ENCODE measurements around the gene CDH9.

CDH9 gene

GRCh38 chr5:26921439-26921838 lies 116.9 kb downstream of the CDH9 start:
- TF ChIP-seq CTCF (IDR thresholded peaks at IDR 0.05; ENCODE audit: low read depth, low read length) = no peak
- DNase-seq (ENCODE audit: extremely low read depth, low read depth) = no peak

GRCh38 chr5:26903469-26903868 lies 134.9 kb downstream of the CDH9 start:
- no peak for TF ChIP-seq CTCF (IDR thresholded peaks at IDR 0.05; ENCODE audit: low read depth, low read length)
- no peak for DNase-seq (ENCODE audit: extremely low read depth, low read depth)

- no peak for TF ChIP-seq CTCF (IDR thresholded peaks at IDR 0.05; ENCODE audit: low read depth, low read length)
- DNase-seq (ENCODE audit: extremely low read depth, low read depth) = no peak
These were observed 143.6 kb downstream of the CDH9 start for GRCh38 chr5:26894719-26895263.

- TF ChIP-seq CTCF (IDR thresholded peaks at IDR 0.05; ENCODE audit: low read depth, low read length) = no peak
- DNase-seq (ENCODE audit: extremely low read depth, low read depth) = no peak
These were observed 145.3 kb downstream of the CDH9 start for GRCh38 chr5:26893078-26893477.

GRCh38 chr5:26889815-26890214 lies 148.6 kb downstream of the CDH9 start:
- no peak for TF ChIP-seq CTCF (IDR thresholded peaks at IDR 0.05; ENCODE audit: low read depth, low read length)
- DNase-seq (ENCODE audit: extremely low read depth, low read depth) = no peak

- no peak for DNase-seq (ENCODE audit: extremely low read depth, low read depth)
- TF ChIP-seq CTCF (IDR thresholded peaks at IDR 0.05; ENCODE audit: low read depth, low read length) = no peak
These were observed 153.9 kb downstream of the CDH9 start for GRCh38 chr5:26884481-26884880.

DNA sequence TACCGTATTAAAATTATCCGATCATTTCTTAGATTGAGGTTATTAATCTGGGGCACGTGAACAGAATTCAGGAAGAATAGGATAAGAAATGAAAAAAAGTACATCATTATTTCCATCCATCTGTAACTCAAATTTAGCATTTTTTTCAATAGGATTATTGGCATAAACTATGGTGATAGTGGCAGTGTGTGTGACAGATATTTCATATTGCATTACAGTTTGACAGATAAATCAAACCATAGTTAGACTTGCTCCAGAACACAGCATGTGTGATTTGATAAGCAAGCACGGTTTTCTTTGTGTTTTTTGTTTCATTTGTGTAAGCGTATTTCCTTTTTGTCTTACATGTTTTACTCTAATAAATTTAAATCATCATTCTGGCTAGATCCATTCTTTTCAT lies 155.0 kb downstream of the CDH9 start:
- no peak for TF ChIP-seq CTCF (IDR thresholded peaks at IDR 0.05; ENCODE audit: low read depth, low read length)
- DNase-seq (ENCODE audit: extremely low read depth, low read depth) = no peak

Data from AG09319 (cell line).